NCI-H146 (cell line): ENCODE measurements around the gene MCMBP.
"Not testable (repeated sequence)": the region's sequence is repeated elsewhere in the genome, so short reads cannot be mapped to it uniquely, and the experiment has no call there.

Source experiments
- DNase-seq: peaks from one replicate; lab custom pipeline; 2025; lab: John Stamatoyannopoulos, UW

MCMBP gene

GRCh38 chr10:119830851-119831250 lies 41.8 kb downstream of the MCMBP start:
- DNase-seq: no peak

- no peak for DNase-seq
Measured at GRCh38 chr10:119829429-119829828, 43.2 kb downstream of the MCMBP start.

GRCh38 chr10:119827430-119827829 lies 45.2 kb downstream of the MCMBP start:
- no peak for DNase-seq

- no peak for DNase-seq
Measured at GRCh38 chr10:119826771-119827170, 45.9 kb downstream of the MCMBP start.

GRCh38 chr10:119824299-119824698 lies 48.3 kb downstream of the MCMBP start:
- DNase-seq: no peak

GRCh38 chr10:119821182-119821581 lies 51.5 kb downstream of the MCMBP start:
- no peak for DNase-seq

- no peak for DNase-seq
Measured at GRCh38 chr10:119818889-119819270, 53.8 kb downstream of the MCMBP start.

DNA sequence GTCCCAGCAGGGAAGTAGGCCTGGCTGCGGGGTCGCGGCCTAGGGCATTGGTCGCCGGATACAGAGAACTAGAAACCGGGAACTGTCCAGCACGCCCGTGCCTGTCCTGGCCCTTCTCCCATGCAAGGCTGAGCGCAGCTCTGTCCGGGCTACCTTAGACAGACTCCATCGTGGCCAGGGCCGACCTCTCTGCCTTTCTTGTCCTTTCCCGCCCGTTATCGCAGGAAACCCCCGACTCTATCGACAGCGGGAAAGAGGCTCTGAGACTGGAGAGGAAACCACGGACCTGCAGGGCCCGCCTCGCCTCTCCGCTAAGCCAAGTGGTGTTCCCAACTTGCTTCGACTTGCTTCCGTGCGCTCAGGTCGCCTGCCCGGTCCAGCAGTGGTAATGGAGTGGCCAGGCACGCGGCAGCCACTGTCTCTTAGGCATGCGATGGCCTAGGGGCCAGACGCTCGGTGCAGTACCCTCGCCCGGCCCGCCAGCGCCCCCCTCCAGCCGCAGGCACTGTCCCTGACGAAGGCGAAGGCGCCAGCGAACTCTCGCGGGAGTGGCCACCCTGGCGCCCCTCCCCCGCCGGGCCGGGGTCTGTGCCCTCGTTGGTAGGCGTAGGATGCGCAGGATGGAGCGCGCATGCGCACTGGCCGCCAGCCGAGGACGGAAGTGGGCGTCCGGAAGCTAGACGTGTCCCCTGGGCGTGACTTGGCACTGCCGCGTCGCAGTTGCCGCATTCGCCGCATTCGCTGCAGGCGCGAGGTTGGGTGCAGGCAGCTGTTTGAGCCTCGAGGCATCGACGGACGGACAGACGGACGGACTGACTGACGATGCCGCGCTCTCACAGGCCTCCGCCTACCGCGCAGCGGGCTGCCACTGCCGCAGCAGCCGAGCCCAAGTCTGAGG lies 54.4 kb downstream of the MCMBP start:
- DNase-seq: no peak

DNA sequence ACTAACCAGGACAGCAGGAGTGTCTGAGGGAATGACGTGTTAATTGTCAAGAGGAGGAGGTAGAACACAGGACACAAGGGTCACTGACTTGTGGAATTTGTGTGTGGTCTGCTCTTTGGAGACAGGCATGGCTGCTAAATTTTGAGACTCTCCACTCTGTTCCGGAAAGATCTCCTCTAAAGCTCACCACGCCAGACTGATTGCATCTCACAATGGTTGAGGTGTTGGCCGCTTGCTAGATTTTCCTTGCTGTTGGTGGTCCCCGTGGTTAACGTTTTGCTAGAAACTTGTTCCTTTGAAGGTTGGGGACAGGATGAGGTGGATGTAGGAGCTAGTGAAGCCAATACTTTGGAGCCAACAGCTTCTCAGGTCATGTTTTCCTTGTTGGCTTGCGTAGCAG lies 57.0 kb downstream of the MCMBP start:
- DNase-seq: no peak

DNA sequence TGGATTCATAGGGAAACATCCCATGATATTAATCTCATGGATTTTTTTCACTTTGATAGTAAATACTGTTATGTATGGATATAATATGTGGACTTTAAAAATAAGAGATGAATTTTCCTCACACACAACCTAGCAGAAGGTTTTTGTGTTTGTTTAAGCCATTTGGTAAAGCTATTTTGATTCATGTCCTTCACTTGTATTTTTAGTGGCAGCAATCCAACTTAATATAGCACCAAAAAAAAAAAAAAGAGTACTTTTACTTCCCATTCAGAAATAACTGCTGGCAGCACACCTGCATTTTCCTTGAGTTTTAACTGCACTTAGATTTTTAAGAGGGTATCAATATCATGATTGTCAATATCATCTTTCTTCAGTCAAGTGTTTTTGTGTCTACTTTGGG lies 60.0 kb downstream of the MCMBP start:
- DNase-seq: no peak

DNA sequence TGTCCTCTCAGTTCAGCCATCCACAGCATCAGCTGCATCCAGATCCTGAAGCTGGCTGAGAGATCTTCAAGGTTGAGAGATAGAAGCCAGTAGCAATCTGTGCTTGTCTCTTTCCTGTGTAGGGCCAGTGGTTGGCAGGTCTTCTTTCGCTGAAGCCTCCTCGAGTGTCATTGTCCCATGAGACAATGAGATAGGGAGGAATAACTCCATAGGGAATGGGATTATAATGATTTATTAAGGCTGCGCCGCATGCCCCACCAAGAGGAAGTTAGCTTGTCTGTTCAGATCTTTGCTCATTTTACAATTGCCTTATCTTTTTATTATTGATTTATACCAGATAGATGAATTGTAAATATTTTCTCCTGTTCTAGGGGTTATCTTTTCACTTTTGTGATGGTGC lies 61.5 kb downstream of the MCMBP start:
- DNase-seq: peak; percentile 14

GRCh38 chr10:119807960-119808697 lies 64.5 kb downstream of the MCMBP start:
- DNase-seq: peak; percentile 76

- DNase-seq: no peak
Measured at GRCh38 chr10:119806334-119807130, 66.1 kb downstream of the MCMBP start.

GRCh38 chr10:119805702-119806230 lies 66.9 kb downstream of the MCMBP start:
- no peak for DNase-seq

DNA sequence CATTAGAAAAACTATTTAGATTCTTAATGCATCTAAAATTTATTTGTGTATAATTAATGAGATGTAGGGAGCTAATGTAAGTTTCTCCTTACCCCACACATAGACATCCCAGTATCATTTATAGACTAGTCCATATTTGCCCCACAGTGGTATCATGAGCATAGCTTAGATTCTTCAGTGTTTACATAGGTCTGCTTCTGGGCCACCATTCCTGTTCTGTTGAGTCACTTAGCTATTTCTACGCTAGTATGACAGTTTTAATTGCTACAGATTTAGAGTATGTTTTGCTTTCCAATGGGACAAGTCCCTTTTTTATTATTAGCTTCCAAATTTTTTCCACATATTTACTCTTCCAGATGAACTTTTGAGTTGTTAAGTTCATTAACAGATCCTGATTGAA lies 69.4 kb downstream of the MCMBP start:
- DNase-seq: no peak

DNA sequence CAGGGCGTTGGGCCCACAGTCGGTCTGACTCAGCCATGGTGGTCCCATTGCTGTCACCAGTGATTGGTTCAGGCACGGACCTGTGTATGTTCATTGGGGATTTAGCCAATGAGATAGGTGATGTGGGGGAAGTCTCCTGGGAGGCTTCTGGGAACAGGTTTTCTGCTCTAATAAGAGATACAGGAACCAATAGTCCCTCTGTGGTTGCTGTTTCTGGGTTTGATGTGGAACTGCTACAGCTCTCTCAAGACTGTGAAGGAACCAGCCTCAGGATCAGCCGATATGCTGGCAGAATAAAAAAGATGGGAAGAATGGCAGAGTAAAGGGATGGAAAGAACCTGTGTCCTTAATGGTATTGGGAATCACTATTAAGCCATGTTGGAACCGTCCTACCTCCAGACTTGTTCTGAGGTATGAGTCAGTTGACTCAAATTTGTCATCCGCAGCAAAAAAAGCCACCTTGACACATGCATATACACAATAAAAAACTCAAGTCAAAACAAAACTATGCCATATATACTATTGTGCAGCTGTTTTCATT lies 70.6 kb downstream of the MCMBP start:
- DNase-seq: no peak

- no peak for DNase-seq
Measured at GRCh38 chr10:119801176-119801575, 71.5 kb downstream of the MCMBP start.

- DNase-seq: no peak
Measured at GRCh38 chr10:119796039-119796438, 76.6 kb downstream of the MCMBP start.

DNA sequence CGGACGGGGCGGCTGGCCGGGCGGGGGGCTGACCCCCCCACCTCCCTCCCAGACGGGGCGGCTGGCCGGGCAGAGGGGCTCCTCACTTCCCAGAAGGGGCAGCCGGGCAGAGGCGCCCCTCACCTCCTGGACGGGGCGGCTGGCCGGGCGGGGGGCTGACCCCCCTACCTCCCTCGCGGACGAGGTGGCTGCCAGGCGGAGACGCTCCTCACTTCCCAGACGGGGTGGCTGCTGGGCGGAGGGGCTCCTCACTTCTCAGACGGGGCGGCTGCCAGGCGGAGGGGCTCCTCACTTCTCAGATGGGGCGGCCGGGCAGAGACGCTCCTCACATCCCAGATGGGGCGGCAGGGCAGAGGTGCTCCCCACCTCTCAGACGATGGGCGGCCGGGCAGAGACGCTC lies 77.5 kb downstream of the MCMBP start:
- DNase-seq: not testable (repeated sequence)

- peak; percentile 14 for DNase-seq
Measured at GRCh38 chr10:119786117-119786769, 86.4 kb downstream of the MCMBP start.

GRCh38 chr10:119784340-119785067 lies 88.1 kb downstream of the MCMBP start:
- DNase-seq: peak; percentile 80
